Small intestine (tissue), 7 donors: ENCODE data around the gene SYCE3. TPM values are rescaled to one million over a fixed set of nuclear protein-coding genes. Genes with fewer than 3 reads are reported as not detected.

Experiments
- DNase-seq, 2 donors: peaks; one replicate each; pipeline versions ENCODE4 v3.0.0 to v3.0.0-alpha.2; 2013
- FAIRE-seq: peaks from 2 replicates; lab custom pipeline; 2012; peaks lifted over from hg19 to GRCh38; lab: Jason Lieb, UNC
- H3K27ac ChIP-seq, 3 donors: one replicate each; pipeline ENCODE4 v1.5.1; 2013; ENCODE audit warnings: low read length in 2 of 3, mild to moderate bottlenecking in 2 of 3, control low read depth in 1 of 3, inconsistent platforms in 1 of 3, low read depth in 1 of 3, moderate library complexity in 1 of 3
- H3K27me3 ChIP-seq, 3 donors: one replicate each; pipeline ENCODE4 v1.6.1; 2013; ENCODE audit warnings: low read length in 3 of 3, inconsistent platforms in 1 of 3; ENCODE audit not compliant: control insufficient read depth in 3 of 3, insufficient read depth in 3 of 3
- H3K36me3 ChIP-seq, 3 donors: one replicate each; pipeline ENCODE4 v1.6.1; 2013; ENCODE audit warnings: low read length in 3 of 3, inconsistent platforms in 1 of 3, low read depth in 1 of 3, mild to moderate bottlenecking in 1 of 3, moderate library complexity in 1 of 3; ENCODE audit not compliant: control insufficient read depth in 3 of 3, insufficient read depth in 2 of 3
- H3K4me1 ChIP-seq, 3 donors: one replicate each; pipeline ENCODE4 v1.6.1; 2013; ENCODE audit warnings: low read length in 2 of 3, inconsistent platforms in 1 of 3, low read depth in 1 of 3, mild to moderate bottlenecking in 1 of 3, moderate library complexity in 1 of 3; ENCODE audit not compliant: control insufficient read depth in 3 of 3, insufficient read depth in 2 of 3
- H3K4me3 ChIP-seq, 3 donors: one replicate each; pipeline ENCODE4 v1.5.1; 2013; ENCODE audit warnings: low read length in 3 of 3, control low read depth in 1 of 3, inconsistent platforms in 1 of 3, low read depth in 1 of 3, mild to moderate bottlenecking in 1 of 3, moderate library complexity in 1 of 3
- H3K9me3 ChIP-seq, 2 donors: one replicate each; pipeline ENCODE4 v1.6.1; 2013; ENCODE audit warnings: low read depth in 1 of 2, low read length in 1 of 2; ENCODE audit not compliant: control insufficient read depth in 2 of 2, insufficient read depth in 1 of 2
- WGBS, 3 donors: extraction: QIAGEN DNeasy Blood & Tissue Kit; methylation state at CpG; one replicate each; pipeline ENCODE4 v1.1.7; 2013; 5-methylcytosine and 5-hydroxymethylcytosine counted together
- polyA plus RNA-seq, 4 donors: library from polyadenylated mRNA; stranded (reverse) in 3 of 4; unstranded in 1 of 4; fragments of 200-250 nt in 3 of 4; fragments of 120-200 nt in 1 of 4; gene quantifications; one replicate each; pipeline versions ENCODE4 v1.2.1 to v1.2.3, GENCODE V29; 2013
- donor health status: healthy with polysubstance abuse.
- donor health status: control.
- donor health status: control.
- donor health status: Bipolar disorder and iron deficiency.
- donor health status: healthy.

The SYCE3 gene
- polyA plus RNA-seq, 4 donors = 0.33 TPM; not detected in 3

GRCh38 chr22:50570861-50571260 lies 8.1 kb upstream of the SYCE3 start:
- no peak for FAIRE-seq

GRCh38 chr22:50569896-50570535 lies 7.3 kb upstream of the SYCE3 start:
- H3K27ac ChIP-seq = no peak overlapping the region
- H3K4me1 ChIP-seq = peaks cover 0 to 11% (median 4%) of the 10 kb centered on the region in 3 donors
- H3K9me3 ChIP-seq = no peaks in the 10 kb centered on the region
- no peaks in the 10 kb centered on the region for H3K27me3 ChIP-seq
- H3K36me3 ChIP-seq = peaks cover 0 to 64% (median 5%) of the 10 kb centered on the region in 3 donors
- FAIRE-seq (no peak), DNase-seq (no peak)
- H3K4me3 ChIP-seq = no peak overlapping the region
- 87 to 92% (median 90%) methylated on average over 13 of the region's 13 CpGs for WGBS, 3 donors

More at GRCh38 chr22:50570861-50571260, 8.1 kb upstream of the SYCE3 start:
- Histone ChIP-seq H3K36me3 (peaks cover 0 to 69% (median 5%) of the 10 kb centered on the region in 3 donors), H3K27ac (no peak overlapping the region), H3K27me3 (no peaks in the 10 kb centered on the region), H3K4me3 (no peak overlapping the region), H3K4me1 (peaks cover 0 to 11% (median 4%) of the 10 kb centered on the region in 3 donors), H3K9me3 (no peaks in the 10 kb centered on the region)
- 89 to 94% (median 92%) methylated on average over 12 of the region's 12 CpGs for WGBS, 3 donors
- DNase-seq = no peak

GRCh38 chr22:50569041-50569459 lies 6.3 kb upstream of the SYCE3 start:
- H3K4me3 ChIP-seq = no peak overlapping the region
- H3K27ac ChIP-seq = peak overlapping the region in 2 of 3 donors; percentile 22 to 48
- peaks cover 0 to 61% (median 5%) of the 10 kb centered on the region in 3 donors for H3K36me3 ChIP-seq
- no peaks in the 10 kb centered on the region for H3K27me3 ChIP-seq
- 39 to 65% (median 43%) methylated on average over 8 of the region's 8 CpGs for WGBS, 3 donors
- H3K4me1 ChIP-seq = peaks cover 0 to 11% (median 4%) of the 10 kb centered on the region in 3 donors
- no peaks in the 10 kb centered on the region for H3K9me3 ChIP-seq
- FAIRE-seq (no peak), DNase-seq (peak in 1 of 2 donors; percentile 75)

GRCh38 chr22:50568626-50569025 lies 5.9 kb upstream of the SYCE3 start:
- FAIRE-seq (no peak), DNase-seq (peak; percentile 70 to 71)
- Histone ChIP-seq H3K27me3 (no peaks in the 10 kb centered on the region), H3K4me1 (peaks cover 2 to 15% (median 4%) of the 10 kb centered on the region in 3 donors), H3K27ac (peak overlapping the region in 2 of 3 donors; percentile 22 to 48), H3K36me3 (peaks cover 0 to 56% (median 5%) of the 10 kb centered on the region in 3 donors), H3K4me3 (no peak overlapping the region), H3K9me3 (no peaks in the 10 kb centered on the region)
- WGBS, 3 donors = 66 to 78% (median 67%) methylated on average over 7 of the region's 7 CpGs

- WGBS, 3 donors = 89 to 93% (median 90%) methylated on average over 7 of the region's 7 CpGs
- peaks cover 4 to 20% (median 6%) of the 10 kb centered on the region in 3 donors for H3K4me1 ChIP-seq
Measured at GRCh38 chr22:50567721-50568252, 5.1 kb upstream of the SYCE3 start.

GRCh38 chr22:50564289-50564688 lies 1.6 kb upstream of the SYCE3 start:
- FAIRE-seq (no peak), DNase-seq (peak in 1 of 2 donors; percentile 52)
- H3K4me3 ChIP-seq = no peak overlapping the region

More at GRCh38 chr22:50567721-50568252, 5.1 kb upstream of the SYCE3 start:
- no peak for DNase-seq
- Histone ChIP-seq H3K9me3 (no peaks in the 10 kb centered on the region), H3K27ac (no peak overlapping the region), H3K4me3 (no peak overlapping the region), H3K36me3 (peaks cover 0 to 48% (median 5%) of the 10 kb centered on the region in 3 donors), H3K27me3 (no peaks in the 10 kb centered on the region)
- no peak for FAIRE-seq

GRCh38 chr22:50563413-50564160 lies 868 bp upstream of the SYCE3 start:
- DNase-seq (no peak), FAIRE-seq (no peak)
- peak overlapping the region; percentile 39 to 76 (median 58) for H3K4me3 ChIP-seq
- H3K36me3 ChIP-seq = peaks cover 0 to 9% (median 0%) of the 10 kb centered on the region in 3 donors
- H3K27ac ChIP-seq = peak overlapping the region; percentile 60 to 92 (median 75)
- H3K27me3 ChIP-seq = peaks cover 0 to 8% (median 0%) of the 10 kb centered on the region in 3 donors
- H3K4me1 ChIP-seq = peaks cover 2 to 10% (median 6%) of the 10 kb centered on the region in 3 donors
- 7 to 26% (median 13%) methylated on average over 17 of the region's 17 CpGs for WGBS, 3 donors
- no peaks in the 10 kb centered on the region for H3K9me3 ChIP-seq

More at GRCh38 chr22:50564289-50564688, 1.6 kb upstream of the SYCE3 start:
- peaks cover 0 to 16% (median 0%) of the 10 kb centered on the region in 3 donors for H3K36me3 ChIP-seq
- H3K27ac ChIP-seq = no peak overlapping the region
- peaks cover 0 to 8% (median 0%) of the 10 kb centered on the region in 3 donors for H3K27me3 ChIP-seq
- H3K9me3 ChIP-seq = no peaks in the 10 kb centered on the region
- peaks cover 2 to 17% (median 6%) of the 10 kb centered on the region in 3 donors for H3K4me1 ChIP-seq
- 60 to 85% (median 70%) methylated on average over 11 of the region's 11 CpGs for WGBS, 3 donors
